Measurements from ENCODE around the gene ZMYM1.
"Not testable (repeated sequence)": the region's sequence is repeated elsewhere in the genome, so short reads cannot be mapped to it uniquely, and the experiment has no call there.

ZMYM1 gene

GRCh38 chr1:35079003-35079930, at the start of gene ZMYM1:
ZMYM1 (plus strand) TSS chr1:35079385; CDS start chr1:35093988, 14,603 bp downstream.
- peak; percentile 87 for DNase-seq (ENCODE audit: low spot score)

- DNase-seq (ENCODE audit: low spot score), result peak; percentile 7
These were observed 49.4 kb upstream of the ZMYM1 start for GRCh38 chr1:35029761-35030160.

GRCh38 chr1:35030338-35030737, 48.8 kb upstream of the ZMYM1 start:
- no peak for DNase-seq (ENCODE audit: low spot score)

DNA sequence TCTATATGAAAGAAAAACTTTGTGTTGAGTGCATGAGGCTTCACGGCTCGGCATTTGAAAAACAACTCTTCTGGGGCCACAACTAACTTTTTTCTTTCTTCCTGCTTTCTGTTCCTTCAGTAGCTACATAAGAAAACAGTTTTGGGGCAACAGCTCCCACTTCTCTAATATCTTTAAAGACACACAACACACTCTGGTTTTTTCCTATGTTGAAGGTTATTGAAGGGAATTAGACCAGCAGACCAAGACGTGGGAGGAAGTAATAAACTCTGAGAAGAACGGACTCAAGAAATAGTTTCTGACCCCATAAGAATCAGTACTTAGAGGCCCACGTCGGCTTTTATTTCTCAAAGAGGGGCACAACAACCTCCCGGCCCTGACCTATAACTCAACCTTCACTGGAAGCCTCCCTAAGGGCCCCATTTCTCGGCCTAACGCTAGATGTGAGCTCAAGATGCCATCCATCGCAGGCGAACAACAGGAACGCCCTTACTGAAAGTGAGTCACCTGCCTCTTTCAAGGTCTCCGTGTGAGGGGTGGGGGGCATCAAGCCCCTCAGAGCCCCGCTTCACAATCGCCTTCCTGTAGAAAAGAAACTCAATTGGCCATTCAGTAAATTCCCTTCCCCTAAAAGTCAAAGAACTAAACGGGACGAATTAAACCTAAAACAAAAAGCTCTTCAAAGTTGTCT, 48.3 kb upstream of the ZMYM1 start:
- DNase-seq (ENCODE audit: low spot score), result peak; percentile 43

DNA sequence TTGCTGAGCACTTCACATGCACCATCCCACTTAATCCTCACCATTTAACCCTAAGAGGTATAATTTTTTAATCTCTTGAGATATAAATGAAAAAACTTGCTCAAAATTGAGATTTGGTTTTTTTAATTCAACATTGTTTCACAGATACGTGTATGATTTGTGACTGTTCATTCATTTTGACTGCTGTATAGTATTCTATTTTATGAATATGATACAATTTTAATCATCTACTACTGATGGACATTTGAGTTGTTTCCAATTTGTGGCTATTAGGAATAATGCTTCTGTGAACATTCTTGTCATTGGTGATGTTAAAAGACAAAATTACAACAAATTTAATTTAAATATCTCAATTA, 46.8 kb upstream of the ZMYM1 start:
- DNase-seq (ENCODE audit: low spot score), result no peak

GRCh38 chr1:35033346-35033745, 45.8 kb upstream of the ZMYM1 start:
- no peak for DNase-seq (ENCODE audit: low spot score)

- DNase-seq (ENCODE audit: low spot score), result no peak
These were observed 42.6 kb upstream of the ZMYM1 start for GRCh38 chr1:35036621-35037020.

GRCh38 chr1:35037206-35037605, 42.0 kb upstream of the ZMYM1 start:
- DNase-seq (ENCODE audit: low spot score), result no peak

DNA sequence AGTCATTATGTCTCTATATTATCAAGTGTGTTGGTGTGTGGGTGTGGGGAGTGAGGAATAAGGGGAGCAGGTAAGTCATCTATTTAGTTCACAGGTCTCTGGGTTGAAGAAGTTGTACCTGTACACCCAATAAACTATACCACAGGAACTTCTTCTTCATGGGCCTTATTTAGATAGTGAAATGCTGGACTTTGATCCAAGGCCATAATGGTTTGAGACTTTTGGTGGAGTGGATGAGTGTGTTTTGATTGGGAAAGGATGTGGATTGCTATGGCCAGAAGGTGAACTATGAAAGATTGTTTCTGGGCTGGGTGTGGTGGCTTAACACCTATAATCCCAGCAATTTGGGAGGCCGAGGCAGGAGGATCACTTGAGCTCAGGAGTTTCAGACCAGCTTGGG, 40.5 kb upstream of the ZMYM1 start:
- DNase-seq (ENCODE audit: low spot score), result no peak

DNA sequence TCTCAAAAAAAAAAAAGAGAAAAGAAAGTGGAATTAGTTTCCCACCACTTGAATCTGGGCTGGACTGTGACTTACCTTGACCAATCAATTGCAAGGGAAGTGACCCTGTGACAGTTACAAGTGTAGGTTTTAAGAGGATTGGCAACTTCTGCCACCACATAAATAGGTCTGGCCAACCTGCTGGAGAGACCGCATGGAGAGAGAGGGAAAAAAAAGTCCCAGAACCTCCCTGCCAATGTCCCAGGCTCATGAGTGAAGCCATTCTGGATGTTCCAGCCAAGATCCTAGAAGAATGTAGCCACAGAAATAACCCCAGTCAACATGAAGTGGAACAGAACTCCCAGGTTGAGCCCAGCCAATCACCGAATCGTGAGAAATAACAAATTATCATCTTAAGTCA, 35.7 kb upstream of the ZMYM1 start:
- no peak for DNase-seq (ENCODE audit: low spot score)

DNA sequence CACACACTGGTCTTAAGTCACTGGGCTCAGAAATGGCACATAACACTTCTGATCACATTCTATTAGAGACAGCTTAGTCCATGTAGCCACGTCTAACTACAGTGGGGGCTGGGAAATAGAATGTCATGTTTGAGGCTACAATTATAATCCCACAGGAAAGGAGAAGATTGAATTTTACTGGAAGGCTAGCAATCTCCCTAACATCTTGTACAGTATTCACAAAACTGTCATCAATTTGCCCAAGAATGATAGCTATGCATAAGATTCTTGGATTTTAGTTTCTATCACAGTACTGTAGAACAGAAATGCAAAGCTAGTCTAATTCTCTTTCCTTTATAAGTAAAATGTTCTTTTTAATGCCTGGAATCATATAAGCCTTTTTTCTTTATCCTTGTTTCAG, 34.8 kb upstream of the ZMYM1 start:
- no peak for DNase-seq (ENCODE audit: low spot score)

DNA sequence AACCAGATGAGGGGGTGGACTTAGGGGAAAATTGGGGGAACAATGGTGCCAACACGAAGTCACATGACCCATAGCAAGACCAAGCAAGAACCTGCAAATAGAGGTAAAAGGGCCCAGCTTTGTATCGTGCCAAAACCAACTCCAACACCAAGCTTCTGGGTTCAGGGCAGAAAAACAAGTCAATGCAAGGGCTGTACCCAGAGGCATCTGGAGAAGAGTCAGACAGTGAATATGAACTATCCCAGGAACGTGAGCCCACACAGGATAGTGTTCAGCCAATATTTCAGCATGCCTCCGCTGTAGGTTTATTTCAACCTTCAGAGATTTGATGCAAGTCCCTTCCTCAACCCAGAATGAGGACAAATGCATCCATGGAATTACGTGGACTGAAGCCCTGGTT, 32.5 kb upstream of the ZMYM1 start:
- no peak for DNase-seq (ENCODE audit: low spot score)

DNA sequence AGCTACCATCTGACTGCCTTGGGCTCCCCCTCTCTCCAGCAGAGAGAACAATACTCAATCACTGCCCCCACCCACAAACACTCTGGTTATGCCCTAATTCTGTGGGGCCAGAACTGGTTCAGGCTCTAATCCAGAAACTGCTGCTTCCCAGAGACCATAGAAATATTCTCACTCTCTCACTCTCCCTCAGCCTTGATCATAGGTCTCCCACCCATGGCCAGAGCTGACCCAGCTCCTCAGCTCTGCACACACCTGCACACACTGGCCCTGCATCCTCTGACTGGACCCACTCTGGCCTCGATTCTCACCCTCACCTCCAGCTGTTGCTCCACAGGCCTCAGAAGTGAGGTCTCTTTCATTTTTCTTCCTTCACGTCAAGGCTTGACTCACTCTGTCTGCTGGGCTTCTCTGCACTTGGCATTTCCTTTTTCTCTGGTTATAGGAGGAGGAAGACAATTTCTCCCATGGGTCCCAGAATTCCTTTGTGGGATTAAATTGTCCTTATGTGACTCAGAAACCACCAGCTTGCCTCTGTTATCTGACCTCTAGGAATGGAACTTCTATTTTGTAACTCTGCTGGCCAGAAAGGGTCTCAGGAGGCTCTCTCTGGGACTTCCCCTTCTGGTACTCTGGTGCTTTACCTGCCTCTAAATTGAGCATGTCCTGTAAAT, 31.9 kb upstream of the ZMYM1 start:
- peak; percentile 74 for DNase-seq (ENCODE audit: low spot score)

DNA sequence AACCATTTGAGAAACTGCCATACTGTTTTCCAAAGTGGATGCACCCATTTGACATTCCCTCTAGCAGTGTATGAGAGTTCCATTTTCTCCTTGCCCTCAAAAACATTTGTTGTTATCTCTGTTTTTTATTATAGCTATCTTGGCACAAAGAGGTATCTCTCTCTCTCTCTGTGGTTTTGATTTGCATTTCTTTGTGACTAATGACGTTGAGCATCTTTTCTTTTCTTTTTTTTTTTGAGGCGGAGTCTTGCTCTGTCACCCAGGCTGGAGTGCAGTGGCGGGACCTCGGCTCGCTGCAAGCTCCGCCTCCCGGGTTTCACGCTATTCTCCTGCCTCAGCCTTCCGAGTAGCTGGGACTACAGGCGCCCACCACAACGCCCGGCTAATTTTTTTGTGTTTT, 30.1 kb upstream of the ZMYM1 start:
- no peak for DNase-seq (ENCODE audit: low spot score)

DNA sequence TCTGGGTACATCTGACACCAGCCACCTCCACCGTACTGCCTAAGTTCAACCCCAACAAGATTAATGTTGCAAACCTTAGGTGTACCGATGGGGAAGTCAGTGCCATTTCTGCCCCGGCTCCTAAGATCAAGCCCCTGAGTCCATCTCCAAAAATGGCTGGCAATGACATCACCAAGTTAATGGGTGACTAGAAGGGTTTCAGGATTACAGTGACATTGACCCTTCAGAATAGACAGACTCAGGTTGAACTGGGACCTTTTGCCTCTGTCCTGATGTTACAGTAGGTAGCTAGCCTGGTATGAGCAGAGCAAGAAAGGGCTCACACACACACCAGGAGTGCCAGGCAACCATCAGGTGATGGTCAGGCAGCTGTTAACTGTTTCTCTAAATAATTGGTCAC, 25.8 kb upstream of the ZMYM1 start:
- DNase-seq (ENCODE audit: low spot score), result no peak

DNA sequence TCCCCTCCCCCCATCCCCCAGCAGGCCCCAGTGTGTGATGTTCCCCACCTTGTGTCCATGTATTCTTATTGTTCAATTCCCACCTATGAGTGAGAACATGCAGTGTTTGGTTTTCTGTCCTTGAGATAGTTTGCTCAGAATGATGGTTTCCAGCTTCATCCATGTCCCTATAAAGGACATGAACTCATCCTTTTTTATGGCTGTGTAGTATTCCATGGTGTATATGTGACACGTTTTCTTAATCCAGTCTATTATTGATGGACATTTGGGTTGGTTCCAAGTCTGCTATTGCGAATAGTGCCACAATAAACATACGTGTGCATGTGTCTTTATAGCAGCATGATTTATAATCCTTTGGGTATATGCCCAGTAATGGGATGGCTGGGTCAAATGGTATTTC, 24.9 kb upstream of the ZMYM1 start:
- not testable (repeated sequence) for DNase-seq (ENCODE audit: low spot score)

GRCh38 chr1:35058321-35058720, 20.9 kb upstream of the ZMYM1 start:
- not testable (repeated sequence) for DNase-seq (ENCODE audit: low spot score)

DNA sequence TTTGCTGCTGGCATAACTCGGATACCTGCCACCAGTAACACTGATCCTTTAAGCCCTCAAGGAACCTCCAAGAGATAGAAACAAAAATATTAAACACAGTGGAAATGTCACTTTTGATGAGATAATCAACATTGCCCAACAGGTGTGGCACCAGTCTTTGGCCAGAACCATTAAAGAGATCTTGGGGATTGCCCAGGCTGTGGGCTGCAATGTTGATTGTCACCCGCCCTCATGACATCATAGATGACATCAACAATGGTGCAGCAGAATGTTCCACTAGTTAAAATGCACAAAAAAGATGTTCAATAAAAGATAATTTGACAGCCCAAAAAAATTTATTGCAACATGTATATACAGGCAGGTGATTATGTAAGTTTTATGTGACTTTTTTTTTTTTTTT, 20.2 kb upstream of the ZMYM1 start:
- DNase-seq (ENCODE audit: low spot score), result no peak

- peak; percentile 55 for DNase-seq (ENCODE audit: low spot score)
These were observed 16.5 kb upstream of the ZMYM1 start for GRCh38 chr1:35062518-35063196.

GRCh38 chr1:35064265-35064664, 14.9 kb upstream of the ZMYM1 start:
- no peak for DNase-seq (ENCODE audit: low spot score)

DNA sequence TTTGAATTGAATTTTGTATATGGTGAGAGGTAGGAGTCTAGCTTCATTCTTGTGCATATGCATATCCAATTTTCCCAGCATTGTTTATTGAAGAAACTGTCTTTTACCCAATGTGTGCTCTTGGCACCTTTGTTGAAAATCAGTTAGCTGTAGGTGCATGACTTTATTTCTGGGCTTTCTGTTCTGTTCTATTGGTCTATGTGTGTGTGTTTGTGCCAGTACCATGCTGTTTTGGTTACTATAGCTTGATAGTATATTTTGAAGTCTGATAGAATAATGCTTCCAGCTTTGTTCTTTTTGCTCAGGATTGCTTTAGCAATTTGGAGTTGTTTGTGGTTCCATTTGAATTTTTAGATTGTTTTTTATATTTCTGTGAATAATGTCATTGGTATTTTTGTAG, 9.4 kb upstream of the ZMYM1 start:
- no peak for DNase-seq (ENCODE audit: low spot score)

- no peak for DNase-seq (ENCODE audit: low spot score)
These were observed 5.8 kb upstream of the ZMYM1 start for GRCh38 chr1:35073265-35073811.

Data from hepatic stellate cell (primary cell).